PFSK-1 (cell line): ENCODE results near the gene AKR7A3.

Source experiments
- FOXP2 ChIP-seq: optimal IDR thresholded peaks from 2 replicates; pipeline ENCODE3; 2011; ENCODE audit warnings: borderline replicate concordance, control low read depth, inconsistent platforms; ENCODE audit not compliant: insufficient read depth; ENCODE audit errors: extremely low read length, extremely low read depth
- POLR2AphosphoS5 ChIP-seq: IDR thresholded peaks from 2 replicates; pipeline ENCODE4 v1.6.1; 2012; ENCODE audit warnings: low read depth, mild to moderate bottlenecking, control low read depth, low read length, moderate library complexity
- REST ChIP-seq, 2 experiments: IDR thresholded peaks; 2 replicates each; pipeline versions ENCODE4 v1.6.1 to v1.8.0; 2011 to 2012; ENCODE audit warnings: low read depth in 2 of 2, low read length in 2 of 2, control low read depth in 1 of 2, inconsistent platforms in 1 of 2, mild to moderate bottlenecking in 1 of 2, moderate library complexity in 1 of 2; ENCODE audit not compliant: insufficient read depth in 1 of 2
- SIN3A ChIP-seq: IDR thresholded peaks from 2 replicates; pipeline ENCODE4 v1.6.1; 2012; ENCODE audit warnings: mild to moderate bottlenecking, low read length, moderate library complexity, borderline replicate concordance; ENCODE audit not compliant: insufficient read depth
- TAF1 ChIP-seq: IDR thresholded peaks from 2 replicates; pipeline ENCODE4 v1.6.1; 2012; ENCODE audit warnings: low read length, control low read depth, borderline replicate concordance; ENCODE audit not compliant: insufficient read depth

GRCh38 chr1:19273106-19273843 lies 15.3 kb downstream of the AKR7A3 start:
- TF ChIP-seq POLR2AphosphoS5 (no peak), SIN3A (no peak), REST (IDR thresholded peaks at IDR 0.05; ENCODE audit: insufficient read depth in 1 of 2, low read depth in 2 of 2, low read length in 2 of 2) (no peak), TAF1 (no peak), FOXP2 (no peak)
